ENCODE data around the gene ERC1. TPM values are rescaled to one million over a fixed set of nuclear protein-coding genes. Genes with fewer than 3 reads are reported as not detected.
A peak's percentile ranks its signal among the peaks of the same experiment; 100 is the strongest.

The ERC1 gene
- total RNA-seq, 2 experiments from 2014 or later = 21.7 to 27.0 TPM

GRCh38 chr12:1469070-1469469 lies 478.0 kb downstream of the ERC1 start:
- no peak for TF ChIP-seq CTCF (IDR thresholded peaks at IDR 0.05)
- H3K4me1 Mint-ChIP-seq (ENCODE audit: low read depth) = peaks cover 5% of the 10 kb centered on the region
- intact Hi-C loops (cut with micrococcal nuclease) = no loop called here
- no peaks in the 10 kb centered on the region for H3K36me3 Mint-ChIP-seq (ENCODE audit: low read depth)
- DNase-seq (no peak), ATAC-seq (no peak)
- no peak overlapping the region for H3K27ac Mint-ChIP-seq
- H3K27me3 Mint-ChIP-seq = no peaks in the 10 kb centered on the region
- H3K4me3 Mint-ChIP-seq = no peak overlapping the region
- ChIA-PET CTCF (interaction anchor here (0.6 kb wide), 1 partner anchor 114 kb away, joined by 3 read pairs; no protein-coding TSS in a partner anchor), POLR2A (no interaction called here)
- no peaks in the 10 kb centered on the region for H3K9me3 Mint-ChIP-seq

- no peaks in the 10 kb centered on the region for H3K27me3 Mint-ChIP-seq
- H3K27ac Mint-ChIP-seq = no peak overlapping the region
- intact Hi-C loops (cut with micrococcal nuclease) = no loop called here
- no peak for DNase-seq
- POLR2A ChIA-PET = no interaction called here
- peaks cover 5% of the 10 kb centered on the region for H3K4me1 Mint-ChIP-seq (ENCODE audit: low read depth)
- no peak for TF ChIP-seq CTCF (IDR thresholded peaks at IDR 0.05)
- H3K36me3 Mint-ChIP-seq (ENCODE audit: low read depth) = no peaks in the 10 kb centered on the region
- H3K9me3 Mint-ChIP-seq = no peaks in the 10 kb centered on the region
- no peak for ATAC-seq
- H3K4me3 Mint-ChIP-seq = no peak overlapping the region
- CTCF ChIA-PET = no interaction called here
These were observed 479.0 kb downstream of the ERC1 start for GRCh38 chr12:1470051-1470450.

GRCh38 chr12:1471224-1471623 lies 480.2 kb downstream of the ERC1 start:
- Mint-ChIP-seq H3K27me3 (no peaks in the 10 kb centered on the region), H3K27ac (no peak overlapping the region), H3K36me3 (ENCODE audit: low read depth) (no peaks in the 10 kb centered on the region), H3K4me3 (no peak overlapping the region), H3K4me1 (ENCODE audit: low read depth) (peaks cover 5% of the 10 kb centered on the region), H3K9me3 (no peaks in the 10 kb centered on the region)
- CTCF ChIA-PET = interaction anchor here (1.1 to 2.2 kb wide), 2 partner anchors 112 to 353 kb away, joined by 3 to 6 read pairs; no protein-coding TSS in a partner anchor
- no peak for TF ChIP-seq CTCF (IDR thresholded peaks at IDR 0.05)
- DNase-seq = no peak
- intact Hi-C loops (cut with micrococcal nuclease) = no loop called here
- POLR2A ChIA-PET = no interaction called here
- no peak for ATAC-seq

GRCh38 chr12:1473418-1473817 lies 482.4 kb downstream of the ERC1 start:
- Mint-ChIP-seq H3K4me1 (ENCODE audit: low read depth) (peaks cover 5% of the 10 kb centered on the region), H3K4me3 (peak overlapping the region; percentile 35), H3K36me3 (ENCODE audit: low read depth) (no peaks in the 10 kb centered on the region), H3K9me3 (no peaks in the 10 kb centered on the region), H3K27ac (peak overlapping the region; percentile 62), H3K27me3 (no peaks in the 10 kb centered on the region)
- DNase-seq = peak; percentile 69
- ChIA-PET POLR2A (no interaction called here), CTCF (no interaction called here)
- intact Hi-C loops (cut with micrococcal nuclease) = no loop called here
- peak; percentile 68 for ATAC-seq
- no peak for TF ChIP-seq CTCF (IDR thresholded peaks at IDR 0.05)

GRCh38 chr12:1474041-1474573 lies 483.1 kb downstream of the ERC1 start:
- Mint-ChIP-seq H3K27ac (no peak overlapping the region), H3K9me3 (no peaks in the 10 kb centered on the region), H3K4me1 (ENCODE audit: low read depth) (peaks cover 5% of the 10 kb centered on the region), H3K27me3 (no peaks in the 10 kb centered on the region), H3K36me3 (ENCODE audit: low read depth) (no peaks in the 10 kb centered on the region), H3K4me3 (no peak overlapping the region)
- ATAC-seq (peak; percentile 87), DNase-seq (peak; percentile 47)
- intact Hi-C loops (cut with micrococcal nuclease) = no loop called here
- ChIA-PET CTCF (interaction anchor here (1.6 kb wide), 1 partner anchor 36 kb away, joined by 4 read pairs; no protein-coding TSS in a partner anchor), POLR2A (interaction anchor here (0.5 to 1.6 kb wide), 2 partner anchors 9 to 40 kb away, joined by 3 to 6 read pairs; no protein-coding TSS in a partner anchor)
- TF ChIP-seq CTCF (IDR thresholded peaks at IDR 0.05) = no peak

Measured in activated CD8-positive, alpha-beta T cell treated with anti-CD3 and anti-CD28 coated beads for 36 hours (primary cell).